HG03354 (cell line): Measurements from ENCODE around the gene TAB2.
"Not testable (repeated sequence)": the region's sequence is repeated elsewhere in the genome, so short reads cannot be mapped to it uniquely, and the experiment has no call there.

Experiments used
- ATAC-seq: cut with Tn5 transposase; IDR thresholded peaks from one replicate; pipeline ENCODE4 v1.9.1; 2021; ENCODE audit warnings: mild to moderate bottlenecking; ENCODE audit not compliant: unreplicated experiment, poor library complexity, severe bottlenecking

TAB2 gene

GRCh38 chr6:149331043-149331807, 13.7 kb downstream of the TAB2 start:
- ATAC-seq = no peak

GRCh38 chr6:149331871-149332270, 14.4 kb downstream of the TAB2 start:
- ATAC-seq = no peak

- no peak for ATAC-seq
Observed at GRCh38 chr6:149332602-149333265, 15.2 kb downstream of the TAB2 start.

GRCh38 chr6:149333266-149333620, 15.7 kb downstream of the TAB2 start:
- no peak for ATAC-seq

- no peak for ATAC-seq
Observed at GRCh38 chr6:149334201-149334600, 16.7 kb downstream of the TAB2 start.

GRCh38 chr6:149334682-149335160, 17.2 kb downstream of the TAB2 start:
- ATAC-seq = peak; percentile 58

DNA sequence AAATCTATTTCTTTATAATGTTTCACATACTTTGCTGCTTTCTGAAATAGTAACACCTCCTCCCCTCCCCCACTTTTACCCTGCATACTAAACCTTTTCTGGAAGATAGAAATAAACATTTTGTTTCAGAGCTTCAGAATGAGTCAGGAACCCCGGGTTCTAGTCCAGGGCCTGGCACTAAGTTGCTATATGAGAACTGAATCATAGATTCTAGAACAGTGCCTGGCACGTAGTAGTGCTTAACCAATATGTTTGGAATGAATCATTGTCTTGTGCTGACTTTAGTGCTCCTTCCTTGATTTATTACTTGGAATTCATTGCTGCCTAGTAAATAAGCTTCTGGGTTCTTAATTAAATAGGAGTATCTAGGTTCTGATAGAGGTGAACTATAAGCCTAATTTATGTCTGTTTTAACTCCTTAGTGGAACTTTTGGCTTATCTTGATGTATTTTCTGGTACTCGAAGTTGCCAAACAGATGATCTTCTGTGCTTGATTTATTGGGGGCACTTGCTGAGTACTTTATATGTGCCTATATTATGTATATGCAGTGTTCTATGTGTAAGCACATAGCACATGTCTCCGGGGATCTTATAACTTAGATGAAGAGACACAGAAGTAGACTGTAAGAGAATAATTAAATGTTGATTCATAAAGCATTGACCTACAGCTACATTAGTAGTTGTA, 18.6 kb downstream of the TAB2 start:
- no peak for ATAC-seq

DNA sequence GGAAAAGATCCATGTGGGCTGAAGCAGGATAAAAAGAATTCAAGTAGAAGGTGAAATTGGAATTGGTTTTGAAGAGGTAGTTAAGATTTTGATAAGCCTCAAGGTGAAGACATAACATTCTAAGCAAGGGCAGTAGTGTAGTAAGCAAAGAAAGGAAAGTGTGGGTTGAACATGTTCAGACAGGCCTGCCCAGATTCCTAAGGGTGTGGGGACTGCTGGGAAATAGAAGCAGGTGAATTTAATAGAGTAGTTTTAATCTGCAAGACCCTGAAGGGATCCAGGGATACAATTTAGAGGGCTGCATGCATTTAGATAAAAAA, 19.1 kb downstream of the TAB2 start:
- ATAC-seq = no peak

DNA sequence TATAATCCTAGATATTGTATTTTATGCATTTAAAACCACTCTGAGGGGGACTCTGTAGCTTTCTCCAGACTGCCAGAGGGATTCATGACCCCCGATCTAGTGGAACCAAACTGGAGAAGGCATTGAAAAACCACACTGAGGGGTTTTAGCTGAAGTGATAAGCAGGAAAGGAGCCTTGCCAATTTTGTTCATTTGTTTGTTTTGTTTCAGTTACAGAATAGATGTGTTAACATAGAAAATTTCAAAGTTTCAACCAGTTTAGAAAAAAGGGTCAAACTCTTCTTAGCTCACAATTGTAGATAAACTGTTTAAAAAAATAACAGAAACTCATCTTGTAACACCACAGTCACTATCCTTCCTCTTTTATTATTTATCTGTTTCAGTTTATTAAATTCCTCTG, 19.8 kb downstream of the TAB2 start:
- no peak for ATAC-seq

DNA sequence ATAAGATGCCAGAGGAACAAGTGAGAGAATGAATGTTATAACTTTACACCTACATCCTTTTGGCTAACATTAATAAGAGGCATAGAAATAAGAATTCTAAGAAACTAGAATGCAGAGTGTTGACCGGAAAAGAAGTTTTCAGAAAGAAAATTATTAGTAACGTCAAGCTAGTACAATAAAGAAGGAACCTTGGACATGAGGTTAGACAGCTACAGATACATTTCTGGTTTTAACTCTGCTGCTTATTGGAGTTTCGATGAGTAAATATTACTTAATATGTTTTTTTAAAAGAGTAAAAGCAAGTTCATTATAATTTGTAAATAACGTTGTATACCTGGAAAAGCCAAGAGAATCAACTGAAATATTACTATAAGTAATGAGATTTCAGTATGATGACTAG, 22.7 kb downstream of the TAB2 start:
- no peak for ATAC-seq

DNA sequence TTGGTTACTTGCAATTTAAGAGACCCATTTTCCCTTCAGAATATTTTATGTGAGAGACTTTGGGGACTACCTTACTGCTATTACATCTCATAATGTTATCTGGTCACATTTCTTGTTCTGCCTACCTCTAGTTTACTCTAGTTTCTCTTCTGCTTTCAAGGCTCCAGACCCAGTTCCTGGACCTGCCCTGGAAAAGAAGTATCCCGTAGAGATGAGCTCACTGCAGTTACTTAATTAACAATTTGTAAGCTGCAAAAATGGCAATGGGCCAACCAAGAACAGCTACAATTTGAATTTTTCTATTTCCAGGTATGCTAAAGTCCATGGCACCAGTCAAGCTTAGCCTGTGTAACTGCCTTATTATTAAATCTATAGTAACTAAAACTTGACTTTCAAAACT, 25.0 kb downstream of the TAB2 start:
- peak; percentile 76 for ATAC-seq

- no peak for ATAC-seq
Observed at GRCh38 chr6:149343501-149343900, 26.0 kb downstream of the TAB2 start.

- no peak for ATAC-seq
Observed at GRCh38 chr6:149346078-149346477, 28.6 kb downstream of the TAB2 start.

GRCh38 chr6:149347067-149347466, 29.6 kb downstream of the TAB2 start:
- no peak for ATAC-seq

DNA sequence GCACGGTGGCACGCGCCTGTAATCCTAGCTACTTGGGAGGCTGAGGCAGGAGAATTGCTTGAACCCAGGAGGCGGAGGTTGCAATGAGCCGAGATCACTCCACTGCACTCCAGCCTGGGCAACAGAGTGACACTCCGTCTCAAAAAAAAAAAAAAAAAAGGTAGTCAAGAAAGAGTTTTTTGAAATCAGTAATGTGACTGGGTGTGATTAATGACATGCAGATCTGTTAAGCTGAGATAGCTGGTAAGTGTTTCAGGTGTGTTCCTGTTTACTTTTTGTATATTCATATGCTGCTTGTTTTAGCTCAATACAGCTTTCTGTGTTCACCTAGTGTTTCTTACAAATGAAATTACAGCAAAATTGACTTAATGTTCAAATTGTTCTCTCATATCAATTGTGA, 31.8 kb downstream of the TAB2 start:
- ATAC-seq = not testable (repeated sequence)

- no peak for ATAC-seq
Observed at GRCh38 chr6:149354009-149354408, 36.5 kb downstream of the TAB2 start.

GRCh38 chr6:149356081-149356750, 38.7 kb downstream of the TAB2 start:
- no peak for ATAC-seq

DNA sequence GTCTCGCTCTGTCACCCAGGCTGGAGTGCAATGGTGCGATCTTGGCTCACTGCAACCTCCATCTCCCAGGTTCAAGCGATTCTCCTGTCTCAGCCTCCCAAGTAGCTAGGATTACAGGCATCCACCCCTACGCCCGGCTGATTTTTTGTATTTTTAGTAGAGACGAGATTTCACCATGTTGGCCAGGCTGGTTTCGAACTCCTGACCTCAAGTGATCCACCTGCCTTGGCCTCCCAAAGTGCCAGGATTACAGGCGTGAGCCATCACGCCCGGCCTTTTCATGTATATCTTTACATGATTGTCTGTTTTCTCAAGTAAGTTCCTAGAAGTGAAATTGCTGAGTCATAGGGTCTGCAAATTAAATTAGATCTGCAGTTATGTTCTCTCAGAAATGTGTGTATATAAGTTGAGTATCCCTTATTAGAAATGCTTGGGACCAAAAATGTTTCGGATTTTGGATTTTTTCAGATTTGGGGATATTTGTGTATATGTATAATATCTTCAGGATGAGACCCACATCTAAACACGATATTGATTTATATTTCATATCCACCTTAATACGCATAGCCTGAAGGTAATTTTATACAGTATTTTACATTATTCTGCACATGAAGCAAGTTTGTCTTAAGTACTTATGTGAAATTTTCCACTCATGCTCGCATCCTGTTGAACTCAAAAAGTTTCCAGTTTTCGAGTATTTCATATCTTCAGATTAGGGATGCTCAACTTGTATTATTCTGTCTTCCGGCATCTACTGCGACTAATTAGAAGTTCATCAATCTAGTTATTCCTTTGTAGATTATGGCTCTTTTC, 40.4 kb downstream of the TAB2 start:
- no peak for ATAC-seq

GRCh38 chr6:149359440-149359839, 41.9 kb downstream of the TAB2 start:
- no peak for ATAC-seq

DNA sequence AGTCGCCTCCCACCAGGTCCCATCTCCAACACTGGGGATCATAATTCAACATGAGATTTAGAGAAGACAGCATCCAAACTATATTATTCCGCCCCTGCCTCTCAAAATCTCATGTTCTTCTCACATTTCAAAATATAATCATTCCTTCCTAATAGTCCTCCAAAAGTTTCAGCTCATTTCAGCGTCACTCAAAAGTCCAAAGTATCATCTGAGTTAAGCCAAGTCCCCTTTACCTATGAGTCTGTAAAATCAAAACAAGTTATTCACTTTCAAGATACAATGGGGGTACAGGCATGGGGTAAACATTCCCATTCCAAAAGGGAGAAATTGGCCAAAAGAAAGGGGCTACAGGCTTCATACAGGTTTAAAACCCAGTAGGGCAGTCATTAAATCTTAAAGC, 43.0 kb downstream of the TAB2 start:
- no peak for ATAC-seq
